ENCODE measurements around the gene ZIC1. TPM values are rescaled to one million over a fixed set of nuclear protein-coding genes. Genes with fewer than 3 reads are reported as not detected.

The ZIC1 gene
- 24.3 and 31.9 TPM in 2 replicates for total RNA-seq (2014; rRNA removed; shearing (Covaris generic); ENCODE audit: low replicate concordance)

DNA sequence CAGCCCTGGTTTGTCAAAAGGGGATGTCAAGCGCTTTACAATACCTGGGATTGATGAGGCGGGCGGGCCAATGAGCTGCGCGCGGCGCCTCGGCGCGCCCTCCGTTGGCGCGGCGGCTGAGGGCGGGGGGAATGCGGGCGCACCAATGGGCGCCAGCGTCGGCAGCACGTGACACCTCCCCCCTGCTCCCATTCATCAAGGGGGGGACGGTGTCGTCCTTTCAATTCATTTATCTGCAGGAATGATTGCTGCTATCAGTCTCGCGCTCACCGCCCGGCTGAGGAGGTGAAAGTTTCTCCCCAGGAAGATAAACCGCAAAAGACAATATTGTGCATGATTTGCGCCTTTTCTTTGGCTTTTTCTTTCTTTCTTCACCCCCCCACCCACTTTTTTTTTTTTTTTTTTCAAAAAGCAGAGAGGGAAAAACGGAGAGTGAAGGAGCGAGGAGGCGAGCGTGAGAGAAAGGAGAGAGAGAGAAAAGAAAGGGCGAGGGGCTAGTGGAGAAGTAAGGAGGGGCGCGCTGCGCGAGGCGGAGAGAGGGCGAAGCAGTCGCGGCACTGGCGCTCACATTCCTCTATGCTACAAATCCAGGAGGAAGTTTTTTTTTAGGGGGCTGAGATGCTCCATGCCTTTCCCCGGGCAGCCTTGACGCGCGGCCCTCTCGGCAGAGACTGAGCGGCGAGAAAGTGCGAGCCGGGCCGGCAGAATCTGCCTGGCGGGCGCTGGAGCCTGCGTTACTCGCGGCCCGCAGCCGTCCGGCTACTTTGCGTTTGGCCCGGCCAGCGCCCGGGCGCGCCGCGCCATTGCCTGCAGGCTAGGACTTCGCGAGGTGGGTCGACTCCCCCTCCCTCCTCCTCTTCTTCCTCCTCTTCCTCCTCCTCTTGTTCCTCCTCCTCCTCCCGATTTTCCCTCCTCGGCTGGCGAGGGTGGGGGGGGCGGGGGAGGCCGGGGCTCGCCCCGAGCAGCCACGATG lies at the start of gene ZIC1:
Gene ZIC1, plus strand, starts transcription at position 223 of the 973 bp plus-strand sequence. Its CDS starts 748 bp downstream, at position 971.
- H3K36me3 ChIP-seq = peaks cover 43% of the 10 kb centered on the region
- DNase-seq = peak; percentile 94
- H3K4me3 ChIP-seq = peak within 1 kb of the TSS; percentile 73
- H3K27me3 ChIP-seq = no peaks in the 10 kb centered on the region
- no peaks in the 10 kb centered on the region for H3K9me3 ChIP-seq

DNA sequence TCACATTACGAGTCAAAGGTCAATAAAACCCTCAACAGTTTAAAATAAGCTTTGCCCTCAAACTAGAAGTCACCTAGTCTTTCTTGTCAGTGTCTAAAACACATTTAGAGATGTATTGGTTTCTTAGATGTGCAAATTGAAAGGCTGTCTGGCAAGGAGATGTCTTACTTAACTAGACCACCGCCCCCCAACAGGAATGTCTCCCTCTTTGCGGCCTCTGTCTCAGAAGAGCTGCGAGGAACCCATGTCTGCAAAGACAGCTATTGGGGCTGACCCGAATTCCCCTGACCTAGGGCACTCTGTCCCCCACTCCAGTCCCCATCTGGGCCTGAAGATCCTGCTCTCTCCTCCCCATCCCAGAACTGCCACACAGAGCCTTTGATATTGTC lies 49.1 kb upstream of the ZIC1 start:
- Histone ChIP-seq H3K9me3 (no peaks in the 10 kb centered on the region), H3K27me3 (no peaks in the 10 kb centered on the region), H3K4me3 (no peak overlapping the region), H3K36me3 (no peaks in the 10 kb centered on the region)
- DNase-seq = no peak

DNA sequence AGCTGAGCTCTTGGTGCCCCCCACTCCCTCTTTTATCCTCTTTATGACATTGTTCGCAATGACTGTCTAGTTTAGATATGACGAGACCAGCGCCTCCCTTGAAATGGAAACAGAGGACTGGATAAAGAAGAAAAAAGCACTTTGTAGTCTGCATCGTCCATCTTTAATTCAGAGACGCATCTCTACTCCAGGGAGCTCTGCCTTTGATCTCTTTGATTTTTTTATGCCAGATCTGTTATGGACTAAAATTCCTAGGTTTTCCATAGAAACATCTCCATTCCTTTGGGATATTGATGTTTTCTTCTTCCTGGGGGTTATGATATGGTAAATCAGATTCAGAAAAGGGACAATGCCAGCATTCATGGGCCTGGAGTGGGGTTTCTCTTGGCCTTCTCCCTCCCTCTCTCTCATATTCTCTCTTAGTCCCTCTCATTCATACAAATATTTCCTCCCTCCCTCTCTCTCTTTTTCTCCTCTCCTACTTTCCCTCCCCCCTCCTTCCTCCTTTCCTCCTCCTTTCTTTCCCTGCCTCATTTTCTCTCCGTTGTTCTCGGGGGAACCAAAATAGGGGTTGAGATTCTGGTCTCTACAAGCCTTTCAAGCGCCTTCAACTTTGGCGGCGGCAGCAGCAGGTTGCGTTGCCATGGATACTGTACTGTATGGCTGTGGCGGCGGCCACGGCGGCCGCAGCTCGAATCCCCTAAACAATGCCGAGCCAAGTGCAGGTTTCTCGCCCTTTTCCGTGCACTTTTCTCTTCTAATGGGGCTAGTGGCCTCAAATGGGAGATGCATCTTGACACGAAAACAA lies 48.3 kb upstream of the ZIC1 start:
- Histone ChIP-seq H3K36me3 (no peaks in the 10 kb centered on the region), H3K27me3 (no peaks in the 10 kb centered on the region), H3K4me3 (no peak overlapping the region), H3K9me3 (no peaks in the 10 kb centered on the region)
- no peak for DNase-seq

DNA sequence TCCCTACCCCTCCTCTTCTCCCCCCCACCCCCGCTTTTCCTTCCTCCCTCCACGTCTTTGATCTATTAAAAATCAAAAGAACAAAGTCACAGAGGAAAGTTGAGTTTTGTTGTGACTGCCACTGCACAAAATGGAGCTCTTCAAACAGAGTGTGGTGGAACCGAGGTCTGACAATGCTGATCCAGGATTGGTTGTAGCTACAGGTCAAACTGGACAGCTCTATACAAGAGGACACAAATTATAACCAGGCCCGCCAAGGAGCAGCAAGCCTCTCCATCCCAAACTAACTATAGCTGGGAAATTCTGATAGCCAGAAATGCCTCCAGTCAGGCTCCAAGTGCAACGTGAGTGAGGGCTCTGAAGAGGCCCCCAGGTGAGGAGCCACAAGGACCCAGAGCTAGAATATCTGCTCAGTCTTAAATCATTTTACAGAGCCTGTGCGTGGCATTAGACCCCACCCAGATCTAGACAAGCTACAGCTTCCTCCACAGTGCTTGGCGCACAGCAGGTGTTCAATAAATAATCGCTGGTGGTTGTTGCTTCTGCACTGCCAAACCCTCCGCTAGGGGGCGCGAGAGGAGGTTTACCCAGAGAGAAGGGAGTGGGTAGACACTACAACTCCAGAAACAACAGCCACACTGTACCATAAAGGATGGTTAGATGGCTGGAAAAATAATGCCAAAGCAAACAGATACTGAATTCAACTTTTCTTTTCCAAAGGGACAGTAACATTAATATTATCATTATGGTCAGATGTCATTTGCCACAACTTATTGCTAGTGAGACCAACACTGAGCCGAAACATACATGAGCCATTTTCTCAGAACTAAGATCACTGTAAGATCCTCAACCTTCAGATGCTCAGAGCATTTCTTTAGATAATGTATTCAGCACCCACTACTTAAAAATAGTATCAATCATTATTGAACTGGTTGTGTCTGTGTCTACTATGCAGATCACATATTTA lies 47.4 kb upstream of the ZIC1 start:
- Histone ChIP-seq H3K27me3 (no peaks in the 10 kb centered on the region), H3K36me3 (no peaks in the 10 kb centered on the region), H3K9me3 (no peaks in the 10 kb centered on the region), H3K4me3 (no peak overlapping the region)
- peak; percentile 59 for DNase-seq

DNA sequence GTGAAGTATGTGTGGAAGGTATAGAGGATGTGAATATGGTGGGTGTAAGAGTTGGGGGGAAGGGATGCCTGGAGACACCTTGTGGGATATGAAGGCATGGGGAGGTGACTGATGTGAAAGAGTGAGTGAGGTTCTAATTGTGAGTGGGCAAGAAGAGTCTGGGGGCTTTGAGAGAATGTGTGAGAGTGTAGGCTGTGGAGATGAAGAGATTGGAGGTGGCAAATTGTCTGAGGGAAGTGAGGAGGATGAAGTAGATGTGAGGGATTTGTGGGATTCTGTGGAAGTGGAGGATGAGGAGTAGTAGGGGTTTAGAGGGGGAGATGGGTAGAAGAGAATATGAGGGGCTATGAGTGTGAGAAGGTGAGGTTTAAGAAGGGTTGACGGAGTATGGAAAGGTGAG lies 44.4 kb upstream of the ZIC1 start:
- Histone ChIP-seq H3K36me3 (no peaks in the 10 kb centered on the region), H3K27me3 (peaks cover 5% of the 10 kb centered on the region), H3K9me3 (no peaks in the 10 kb centered on the region), H3K4me3 (no peak overlapping the region)
- no peak for DNase-seq

DNA sequence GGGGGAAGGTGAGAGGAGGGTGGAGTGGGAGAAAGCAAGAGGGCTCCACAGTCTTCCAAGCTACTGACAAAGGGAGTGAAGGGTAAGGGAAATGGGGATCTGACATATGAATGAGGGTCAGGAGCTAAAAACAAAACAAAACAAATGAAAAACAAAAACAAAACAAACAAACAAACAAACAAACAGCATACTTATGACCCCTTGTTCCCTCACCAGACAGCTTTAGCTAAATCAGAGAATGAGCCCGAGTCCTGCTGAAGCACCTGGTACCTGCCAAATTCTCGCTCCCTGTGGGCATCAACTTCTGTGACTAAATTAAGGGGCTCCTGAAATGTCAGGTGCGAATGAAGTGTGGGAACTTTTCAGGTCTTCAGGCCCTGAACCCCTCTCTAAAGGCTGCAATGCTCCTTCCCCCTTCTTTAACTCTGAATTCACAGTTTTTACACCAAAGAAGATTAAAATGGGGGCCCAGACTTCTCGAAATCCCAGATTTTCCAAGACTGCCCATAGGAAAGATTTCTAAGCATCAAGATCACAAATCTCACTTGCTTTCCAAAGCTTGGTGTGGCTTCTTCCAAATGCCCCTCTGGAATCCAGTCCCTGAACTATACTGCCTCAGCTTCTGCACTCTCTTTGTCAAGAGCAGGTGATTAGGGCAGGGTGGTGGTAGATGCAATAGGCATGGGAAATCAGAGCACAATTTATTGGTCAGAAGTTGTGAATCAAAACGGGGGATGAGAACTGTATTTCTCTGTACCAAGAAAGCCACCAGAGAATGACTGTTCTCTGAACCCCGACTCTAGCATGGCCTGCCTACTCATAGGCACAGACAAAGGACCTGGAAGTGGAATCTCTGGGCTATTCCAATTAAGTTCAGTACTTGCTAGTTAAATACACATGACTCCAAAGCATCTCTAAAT lies 43.7 kb upstream of the ZIC1 start:
- H3K27me3 ChIP-seq = peaks cover 5% of the 10 kb centered on the region
- no peaks in the 10 kb centered on the region for H3K9me3 ChIP-seq
- no peak for DNase-seq

DNA sequence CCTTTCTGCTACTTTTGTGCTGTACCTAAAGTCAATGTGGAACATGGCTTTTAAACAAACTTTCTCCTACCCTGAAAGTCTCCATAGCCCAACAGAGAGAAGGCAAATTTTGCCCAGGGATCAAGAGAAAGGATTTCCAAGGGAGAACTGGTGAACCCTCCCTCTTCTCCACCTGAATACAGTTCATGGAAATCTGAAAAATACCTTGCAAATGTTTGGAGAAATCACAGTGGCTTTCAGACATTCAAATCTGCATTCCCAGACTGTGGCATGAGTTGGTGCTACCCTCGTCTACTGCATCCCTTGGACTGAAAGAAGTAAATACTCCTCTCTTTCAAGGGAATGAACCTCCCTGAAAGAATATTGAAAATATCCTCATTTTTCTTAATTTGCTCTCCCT lies 41.5 kb upstream of the ZIC1 start:
- H3K27me3 ChIP-seq = peaks cover 5% of the 10 kb centered on the region

More for the DNA sequence above, 43.7 kb upstream of the ZIC1 start:
- H3K4me3 ChIP-seq = no peak overlapping the region
- H3K36me3 ChIP-seq = no peaks in the 10 kb centered on the region

DNA sequence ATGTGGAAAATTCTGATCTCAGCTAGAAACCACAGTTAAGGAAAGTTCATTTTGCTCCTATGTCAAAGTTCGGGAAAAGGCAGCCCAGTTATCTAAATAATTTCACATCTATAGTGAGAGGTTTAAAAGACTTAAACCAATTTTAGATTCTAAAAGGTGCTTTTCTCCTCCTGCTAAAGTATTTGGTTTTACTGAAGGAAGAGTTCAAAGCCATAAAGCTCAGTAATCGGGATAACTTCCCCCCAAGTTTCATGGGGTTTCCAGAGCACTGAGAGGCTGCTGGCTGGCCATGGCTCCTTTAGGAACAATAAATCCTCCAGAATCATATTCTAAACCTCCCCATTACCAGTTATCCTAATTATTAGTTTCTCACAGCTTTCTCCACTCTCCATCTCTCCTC lies 41.0 kb upstream of the ZIC1 start:
- Histone ChIP-seq H3K36me3 (no peaks in the 10 kb centered on the region), H3K9me3 (no peaks in the 10 kb centered on the region), H3K4me3 (no peak overlapping the region), H3K27me3 (peaks cover 5% of the 10 kb centered on the region)
- no peak for DNase-seq

More for the DNA sequence above, 41.5 kb upstream of the ZIC1 start:
- Histone ChIP-seq H3K9me3 (no peaks in the 10 kb centered on the region), H3K4me3 (no peak overlapping the region), H3K36me3 (no peaks in the 10 kb centered on the region)
- DNase-seq = no peak

DNA sequence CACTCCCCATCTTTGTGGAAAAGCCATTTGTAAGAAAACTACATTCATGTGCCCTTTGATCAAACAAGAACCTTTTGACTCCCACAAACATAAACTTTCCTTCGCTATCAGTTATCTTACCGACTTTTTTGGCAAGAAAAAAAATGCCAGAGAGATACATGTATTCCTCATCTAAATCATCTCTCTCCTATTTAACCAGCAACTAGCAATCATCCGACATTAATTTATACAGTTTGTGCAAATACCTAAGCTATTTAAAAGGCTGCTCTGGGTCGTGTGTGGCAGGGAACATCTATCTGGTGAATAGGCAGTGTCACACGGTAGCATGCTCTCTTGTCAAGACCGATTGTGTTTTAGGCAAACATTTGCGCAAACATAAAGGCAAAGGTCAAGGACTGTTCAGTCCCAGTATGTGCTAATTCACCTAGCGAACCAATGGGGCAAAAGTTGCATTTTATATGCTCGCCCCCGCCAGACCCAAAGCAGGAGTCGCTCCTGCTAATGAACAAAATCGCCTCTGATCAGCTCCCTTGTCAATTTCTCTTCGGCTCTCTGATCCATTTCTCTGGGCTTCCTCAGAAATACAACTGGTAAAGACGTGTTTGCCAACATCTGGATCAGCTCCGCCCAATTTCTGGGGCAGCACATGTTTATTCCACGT lies 40.5 kb upstream of the ZIC1 start:
- Histone ChIP-seq H3K9me3 (no peaks in the 10 kb centered on the region), H3K36me3 (no peaks in the 10 kb centered on the region), H3K4me3 (no peak overlapping the region), H3K27me3 (peaks cover 5% of the 10 kb centered on the region)
- no peak for DNase-seq

DNA sequence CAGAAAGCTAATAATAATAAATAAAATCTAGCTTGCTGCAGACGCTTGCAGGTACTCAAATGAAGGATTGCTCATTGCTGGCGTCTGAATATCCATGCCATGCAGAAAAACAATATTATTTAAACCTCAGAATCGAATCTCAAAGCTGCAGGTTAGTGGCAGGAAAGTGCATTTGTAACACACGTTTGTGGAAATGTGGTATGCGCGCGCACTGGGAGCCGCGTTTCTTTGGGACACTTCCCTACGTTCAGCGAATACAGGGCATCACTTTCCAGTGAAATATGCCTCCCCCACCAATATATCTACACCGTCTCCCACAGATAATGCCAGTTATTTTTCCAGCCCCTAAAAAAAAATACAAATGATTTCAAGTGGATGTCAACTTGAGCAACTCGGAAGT lies 39.9 kb upstream of the ZIC1 start:
- Histone ChIP-seq H3K27me3 (peaks cover 5% of the 10 kb centered on the region), H3K9me3 (no peaks in the 10 kb centered on the region)
- DNase-seq = no peak

DNA sequence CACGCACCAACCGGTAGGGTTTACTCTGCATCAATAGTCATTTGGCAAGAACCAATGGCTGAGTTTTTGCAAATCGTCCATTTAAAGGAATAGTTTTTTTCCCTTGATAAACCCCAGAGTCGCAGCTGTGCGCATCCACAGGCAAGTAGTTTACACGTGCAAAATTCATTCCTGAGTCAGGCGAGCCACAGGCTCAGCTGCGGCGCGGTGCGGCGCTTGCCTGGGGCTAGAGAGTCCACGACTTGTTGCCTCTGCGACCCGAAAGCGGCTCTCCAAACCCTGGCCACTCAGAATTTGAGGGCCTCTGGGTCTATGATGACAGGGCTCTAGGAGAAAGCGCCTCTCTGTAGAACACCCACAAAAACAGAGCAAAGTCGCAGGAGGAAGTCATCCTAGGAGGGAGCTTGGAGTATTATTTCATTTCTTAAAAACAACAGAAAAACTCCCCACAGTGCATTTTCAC lies 39.5 kb upstream of the ZIC1 start:
- Histone ChIP-seq H3K9me3 (no peaks in the 10 kb centered on the region), H3K4me3 (peak overlapping the region; percentile 31), H3K27me3 (peaks cover 5% of the 10 kb centered on the region), H3K36me3 (no peaks in the 10 kb centered on the region)
- peak; percentile 50 for DNase-seq

More for the DNA sequence above, 39.9 kb upstream of the ZIC1 start:
- Histone ChIP-seq H3K4me3 (peak overlapping the region; percentile 31), H3K36me3 (no peaks in the 10 kb centered on the region)

DNA sequence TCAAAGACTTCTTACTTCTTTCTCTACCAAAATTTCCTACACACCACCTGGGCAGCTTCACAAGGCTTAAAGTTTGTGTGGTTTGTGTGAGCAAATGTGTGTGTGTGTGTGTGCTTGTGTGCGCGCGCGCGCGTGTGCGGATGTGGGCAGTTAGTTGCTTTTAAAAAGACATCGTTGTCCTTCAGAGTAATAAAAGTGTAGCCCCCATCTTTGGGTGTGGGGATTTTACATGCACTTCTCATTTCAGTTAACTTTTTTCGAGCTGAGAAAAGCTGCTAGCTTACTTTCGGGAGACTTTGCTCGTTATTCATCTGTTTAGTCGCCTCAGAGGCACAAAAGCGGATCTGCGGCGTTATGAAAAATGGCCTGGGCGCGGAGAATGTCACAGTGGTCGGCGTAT lies 38.8 kb upstream of the ZIC1 start:
- Histone ChIP-seq H3K36me3 (no peaks in the 10 kb centered on the region), H3K4me3 (peak overlapping the region; percentile 31), H3K27me3 (peaks cover 5% of the 10 kb centered on the region), H3K9me3 (no peaks in the 10 kb centered on the region)
- DNase-seq = no peak

DNA sequence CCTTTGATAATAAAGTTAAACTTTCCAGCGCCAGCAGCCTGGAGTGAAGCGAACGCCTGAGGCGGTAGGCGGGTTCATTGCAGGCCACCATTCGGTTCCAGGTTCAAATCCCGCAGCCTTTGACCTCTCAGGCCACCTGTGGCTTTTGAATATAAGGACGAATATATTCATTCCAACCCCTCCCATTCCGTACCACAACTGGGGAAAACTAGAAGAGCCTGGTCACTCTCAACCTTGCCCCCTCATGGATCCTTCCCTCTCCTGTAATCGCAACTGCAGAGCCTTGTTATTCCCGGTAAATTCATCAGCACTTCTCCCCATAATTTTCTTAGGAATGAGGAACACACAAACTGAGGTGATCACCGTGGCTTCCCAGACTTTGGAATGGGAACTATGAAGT lies 38.0 kb upstream of the ZIC1 start:
- no peak for DNase-seq
- peaks cover 5% of the 10 kb centered on the region for H3K27me3 ChIP-seq

DNA sequence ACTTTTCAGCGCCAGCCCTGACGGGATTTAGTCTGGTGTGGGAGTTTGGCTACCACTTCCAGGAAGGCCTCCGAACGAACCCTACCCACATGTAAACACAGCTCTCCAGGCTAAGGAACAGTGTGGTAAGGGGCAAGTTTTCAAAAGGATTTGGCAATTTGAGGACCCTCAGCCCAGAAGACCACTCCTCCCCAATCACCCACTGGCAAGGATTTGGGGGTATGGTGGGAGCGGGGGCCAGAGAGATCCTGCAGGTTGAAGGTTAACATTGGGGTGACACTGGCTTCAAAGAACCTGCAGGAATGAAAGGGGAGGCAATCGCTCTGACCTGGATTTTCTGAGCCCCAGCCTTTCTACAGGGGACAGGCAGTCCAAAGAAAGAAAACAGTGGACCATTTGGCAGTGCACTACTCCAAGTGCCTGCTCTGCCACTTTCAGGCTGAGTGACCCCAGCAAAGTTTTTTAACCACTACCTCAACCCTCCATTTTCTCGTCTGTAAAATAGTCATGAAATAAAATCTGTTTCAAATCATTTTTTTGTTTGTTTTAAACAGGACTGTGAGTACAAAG lies 37.3 kb upstream of the ZIC1 start:
- H3K36me3 ChIP-seq = no peaks in the 10 kb centered on the region
- no peak for DNase-seq
- H3K9me3 ChIP-seq = no peaks in the 10 kb centered on the region
- H3K4me3 ChIP-seq = no peak overlapping the region
- H3K27me3 ChIP-seq = peaks cover 5% of the 10 kb centered on the region

More for the DNA sequence above, 38.0 kb upstream of the ZIC1 start:
- H3K9me3 ChIP-seq = no peaks in the 10 kb centered on the region
- H3K4me3 ChIP-seq = no peak overlapping the region
- H3K36me3 ChIP-seq = no peaks in the 10 kb centered on the region

All from MG63 (cell line).